KMS-11 (cell line): ENCODE data around the gene KIF18B.

ENCODE experiments used
- H2AFZ ChIP-seq: fragments of 200-600 bp; sonication (generic); 2 replicates; pipeline ENCODE4 v1.6.1; 2016; ENCODE audit warnings: antibody characterized with exemption, mixed run types, low read depth
- H3K27ac ChIP-seq: fragments of 200-600 bp; sonication (generic); 2 replicates; pipeline ENCODE4 v1.6.1; 2016; ENCODE audit warnings: mild to moderate bottlenecking, mixed run types
- H3K27me3 ChIP-seq: fragments of 200-600 bp; sonication (generic); 2 replicates; pipeline ENCODE4 v1.6.1; 2017; ENCODE audit warnings: mild to moderate bottlenecking, low read depth, mixed run types, moderate library complexity; ENCODE audit not compliant: insufficient read depth
- H3K36me3 ChIP-seq: fragments of 200-600 bp; sonication (generic); 2 replicates; pipeline ENCODE4 v1.6.1; 2017; ENCODE audit warnings: mild to moderate bottlenecking, mixed run types; ENCODE audit not compliant: insufficient read depth
- H3K4me1 ChIP-seq: fragments of 200-600 bp; sonication (generic); 2 replicates; pipeline ENCODE4 v1.6.1; 2016; ENCODE audit warnings: mild to moderate bottlenecking, low read depth, mixed run types; ENCODE audit not compliant: poor library complexity, severe bottlenecking
- H3K4me2 ChIP-seq: fragments of 200-600 bp; sonication (generic); 2 replicates; pipeline ENCODE4 v1.7.0; 2016; ENCODE audit warnings: mild to moderate bottlenecking, mixed run types
- H3K4me3 ChIP-seq: fragments of 200-600 bp; sonication (generic); IDR thresholded peaks from 2 replicates; pipeline ENCODE4 v1.6.1; 2017; ENCODE audit warnings: low read depth, low read length, mixed read lengths; ENCODE audit not compliant: insufficient read depth
- H3K79me2 ChIP-seq: fragments of 200-600 bp; sonication (generic); 2 replicates; pipeline ENCODE4 v1.6.1; 2016; ENCODE audit warnings: low read depth, mixed run types; ENCODE audit not compliant: insufficient read depth
- H3K9ac ChIP-seq: fragments of 200-600 bp; sonication (generic); 2 replicates; pipeline ENCODE4 v1.6.1; 2016; ENCODE audit warnings: mild to moderate bottlenecking, mixed run types
- H4K20me1 ChIP-seq: fragments of 200-600 bp; sonication (generic); 2 replicates; pipeline ENCODE4 v1.6.1; 2016; ENCODE audit warnings: mild to moderate bottlenecking, mixed run types; ENCODE audit not compliant: insufficient read depth
- CTCF ChIP-seq: fragments of 200-600 bp; sonication (generic); conservative IDR thresholded peaks from 2 replicates; pipeline ENCODE4 v1.6.1; 2017; ENCODE audit warnings: low read depth, mild to moderate bottlenecking, antibody characterized with exemption, low read length, moderate library complexity, mixed read lengths

KIF18B gene

DNA sequence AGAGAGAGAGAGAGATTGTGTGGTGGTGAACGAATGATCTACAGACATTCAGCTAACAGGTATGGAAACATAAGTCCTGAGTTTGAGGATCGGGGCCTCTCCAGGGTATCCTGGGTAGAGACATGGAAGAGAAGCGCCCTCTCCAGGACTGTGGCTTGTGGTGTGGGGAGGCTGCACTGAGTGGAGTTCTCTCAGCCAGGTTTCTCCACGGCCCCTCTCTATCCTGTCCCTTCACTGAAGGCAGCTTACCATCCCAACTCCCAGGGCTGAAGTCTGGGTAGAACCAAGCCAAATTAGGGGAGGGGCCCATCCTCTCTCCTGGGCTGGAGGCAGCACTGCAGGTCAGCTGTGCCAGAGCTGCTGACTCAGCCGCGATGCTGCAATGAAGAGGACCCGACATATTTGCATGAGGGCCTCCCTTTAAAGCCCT, 14.4 kb upstream of the KIF18B start:
- H3K27me3 ChIP-seq = peaks cover 9% of the 10 kb centered on the region; the same call in 1 of the 2 replicates

GRCh38 chr17:44960691-44961090, 13.1 kb upstream of the KIF18B start:
- peaks cover 4% of the 10 kb centered on the region; the same call in 1 of the 2 replicates for H3K27me3 ChIP-seq
- no peak overlapping the region for H3K27ac ChIP-seq
- H2AFZ ChIP-seq = no peak overlapping the region
- no peak overlapping the region for H3K4me2 ChIP-seq
- H3K4me1 ChIP-seq = no peaks in the 10 kb centered on the region
- H3K4me3 ChIP-seq = no peak overlapping the region
- H4K20me1 ChIP-seq = no peaks in the 10 kb centered on the region
- no peaks in the 10 kb centered on the region for H3K79me2 ChIP-seq
- H3K36me3 ChIP-seq = no peaks in the 10 kb centered on the region
- H3K9ac ChIP-seq = no peak overlapping the region
- TF ChIP-seq CTCF = no peak

More for the DNA sequence above, 14.4 kb upstream of the KIF18B start:
- Histone ChIP-seq H3K27ac (no peak overlapping the region), H4K20me1 (no peaks in the 10 kb centered on the region), H3K4me2 (no peak overlapping the region), H3K36me3 (no peaks in the 10 kb centered on the region), H3K4me3 (no peak overlapping the region), H2AFZ (no peak overlapping the region), H3K9ac (no peak overlapping the region), H3K4me1 (no peaks in the 10 kb centered on the region), H3K79me2 (no peaks in the 10 kb centered on the region)
- TF ChIP-seq CTCF = no peak

GRCh38 chr17:44959821-44960531, 12.4 kb upstream of the KIF18B start:
- Histone ChIP-seq H3K4me2 (no peak overlapping the region), H3K27ac (no peak overlapping the region), H2AFZ (no peak overlapping the region), H3K4me1 (no peaks in the 10 kb centered on the region), H3K27me3 (no peaks in the 10 kb centered on the region; the same call in 1 of the 2 replicates), H3K9ac (no peak overlapping the region), H4K20me1 (no peaks in the 10 kb centered on the region), H3K4me3 (no peak overlapping the region), H3K36me3 (no peaks in the 10 kb centered on the region), H3K79me2 (no peaks in the 10 kb centered on the region)
- TF ChIP-seq CTCF = no peak

DNA sequence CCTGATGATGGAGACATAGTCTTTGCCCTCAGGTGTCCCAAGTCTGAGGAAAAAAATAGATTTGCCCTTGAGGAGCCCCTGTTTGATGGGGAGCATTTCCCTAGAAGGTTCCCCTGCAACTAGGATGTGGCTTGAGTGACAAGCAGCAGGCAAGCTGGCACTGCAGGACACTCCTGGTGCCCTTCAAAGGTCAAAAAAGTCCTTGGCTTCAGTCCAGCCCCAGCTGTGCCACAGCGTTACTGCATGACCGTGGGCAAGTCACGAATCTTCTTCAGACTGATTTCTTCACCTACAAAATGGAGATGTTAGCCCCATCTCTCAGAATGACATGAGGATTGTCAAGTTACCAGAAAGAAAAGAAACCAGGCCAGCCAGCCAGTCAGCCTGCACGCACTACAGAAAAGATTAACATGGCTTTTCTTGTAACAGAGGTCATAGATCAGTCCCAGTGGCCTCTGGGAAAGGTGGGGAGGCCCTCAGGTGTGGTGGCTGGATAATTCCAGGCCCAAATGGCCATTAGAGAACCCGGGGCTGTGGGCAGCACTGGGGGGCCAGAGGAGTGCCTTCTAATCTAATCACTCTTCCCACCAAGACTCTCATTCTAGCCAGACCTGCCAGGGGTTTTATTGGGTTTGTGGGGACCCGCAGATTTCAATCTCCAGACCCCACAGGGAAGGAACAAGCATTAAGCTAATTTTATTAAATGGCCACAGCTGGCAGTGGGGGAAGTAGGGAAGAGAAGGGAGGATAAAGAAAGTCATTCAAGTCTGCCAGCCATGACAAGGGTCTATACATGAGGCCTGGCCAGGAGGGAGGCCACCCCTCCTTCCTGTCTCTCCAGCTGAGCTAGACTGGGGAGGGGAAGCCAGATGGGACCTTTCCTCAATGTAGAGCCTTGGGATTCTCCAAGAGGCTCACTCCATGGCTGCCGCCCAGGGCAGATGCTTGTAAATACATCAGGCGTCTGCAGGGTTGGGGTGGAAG, 9.7 kb upstream of the KIF18B start:
- Histone ChIP-seq H3K36me3 (no peaks in the 10 kb centered on the region), H3K4me1 (no peaks in the 10 kb centered on the region), H3K79me2 (no peaks in the 10 kb centered on the region), H3K27ac (no peak overlapping the region), H3K4me2 (no peak overlapping the region), H3K4me3 (no peak overlapping the region), H3K9ac (no peak overlapping the region), H4K20me1 (no peaks in the 10 kb centered on the region), H3K27me3 (no peaks in the 10 kb centered on the region; the same call in 1 of the 2 replicates), H2AFZ (no peak overlapping the region)
- no peak for TF ChIP-seq CTCF
